GM13977 (cell line): ENCODE data around the gene TBC1D19.
"Not testable (repeated sequence)": the region's sequence is repeated elsewhere in the genome, so short reads cannot be mapped to it uniquely, and the experiment has no call there.

Source experiments
- DNase-seq: peaks from one replicate; pipeline ENCODE4 v3.0.0; 2012; ENCODE audit warnings: low spot score
- CTCF ChIP-seq: IDR thresholded peaks from 2 replicates; pipeline ENCODE4 v1.5.1; 2012; ENCODE audit warnings: mild to moderate bottlenecking, control low read depth; ENCODE audit not compliant: insufficient read depth; ENCODE audit errors: extremely low read depth, missing control alignments
- in situ Hi-C: fragments of 300-500 bp; cut with MboI; formaldehyde crosslinking; loops from one replicate; pipeline ENCODE4 v1.12.0; 2022; ENCODE audit warnings: low sequenced_read_pairs, low pct_unique_long_range_greater_than_20kb, mixed read lengths, inconsistent platforms; ENCODE audit not compliant: unreplicated experiment

Gene TBC1D19

GRCh38 chr4:26670903-26671537, 87.1 kb downstream of the TBC1D19 start:
- in situ Hi-C loops, result no loop called here
- no peak for TF ChIP-seq CTCF
- no peak for DNase-seq

- in situ Hi-C loops, DNase-seq: not testable (repeated sequence)
Measured at GRCh38 chr4:26679040-26679695, 95.3 kb downstream of the TBC1D19 start.

GRCh38 chr4:26682436-26682835, 98.6 kb downstream of the TBC1D19 start:
- no peak for DNase-seq
- in situ Hi-C loops, result no loop called here
- no peak for TF ChIP-seq CTCF

- in situ Hi-C loops, result no loop called here
- TF ChIP-seq CTCF, result no peak
- no peak for DNase-seq
Measured at GRCh38 chr4:26685250-26685649, 101.4 kb downstream of the TBC1D19 start.

- in situ Hi-C loops, result no loop called here
- TF ChIP-seq CTCF, result no peak
- no peak for DNase-seq
Measured at GRCh38 chr4:26687728-26688127, 103.8 kb downstream of the TBC1D19 start.

- TF ChIP-seq CTCF, result no peak
- in situ Hi-C loops, result no loop called here
- no peak for DNase-seq
Measured at GRCh38 chr4:26690506-26690905, 106.6 kb downstream of the TBC1D19 start.

GRCh38 chr4:26692014-26692726, 108.3 kb downstream of the TBC1D19 start:
- DNase-seq, result no peak
- in situ Hi-C loops, result no loop called here
- no peak for TF ChIP-seq CTCF

- in situ Hi-C loops, DNase-seq: not testable (repeated sequence)
Measured at GRCh38 chr4:26694131-26694530, 110.2 kb downstream of the TBC1D19 start.
